ENCODE measurements around the gene DOCK4.

- TF ChIP-seq CTCF (IDR thresholded peaks at IDR 0.05; ENCODE audit: insufficient read depth, low read length, poor library complexity, severe bottlenecking) (no peak), EZH2phosphoT487 (conservative IDR thresholded peaks at IDR 0.05; ENCODE audit: low read length) (no peak)
Observed at GRCh38 chr7:112220877-112221434, 14.8 kb upstream of the DOCK4 start.
